Upper lobe of left lung (tissue), 4 donors: ENCODE results near the gene HNF1A.

Experiments used
- CTCF ChIP-seq, 6 experiments: fragments of 450-650 bp in 4 of 6; fragments of 200-600 bp in 2 of 6; sonication (generic) in 2 of 6; IDR thresholded peaks; one replicate each; pipeline ENCODE4 v1.5.1; 2016 to 2019; ENCODE audit warnings: antibody characterized with exemption in 6 of 6
- EP300 ChIP-seq, 4 donors: sonication (generic); formaldehyde crosslinking; IDR thresholded peaks; one replicate each; pipeline ENCODE4 v1.5.1; 2017; ENCODE audit warnings: antibody characterized with exemption in 4 of 4, control low read depth in 2 of 4
- POLR2A ChIP-seq, 4 donors: fragments of 450-650 bp; IDR thresholded peaks; one replicate each; pipeline ENCODE4 v1.5.1; 2016 to 2017; ENCODE audit warnings: antibody characterized with exemption in 4 of 4, mild to moderate bottlenecking in 2 of 4
- POLR2AphosphoS5 ChIP-seq, 2 donors: sonication (generic); formaldehyde crosslinking; IDR thresholded peaks; one replicate each; pipeline ENCODE4 v1.5.1; 2017; ENCODE audit warnings: antibody characterized with exemption in 2 of 2

GRCh38 chr12:120941846-120942405, 36.4 kb upstream of the HNF1A start:
- TF ChIP-seq CTCF (IDR thresholded peaks at IDR 0.05) (no peak), POLR2A (IDR thresholded peaks at IDR 0.05) (no peak), POLR2AphosphoS5 (IDR thresholded peaks at IDR 0.05) (no peak), EP300 (IDR thresholded peaks at IDR 0.05) (no peak)
